ENCODE results near the gene AVP.
A peak's percentile ranks its signal among the peaks of the same experiment; 100 is the strongest.
"Not testable (repeated sequence)": the region's sequence is repeated elsewhere in the genome, so short reads cannot be mapped to it uniquely, and the experiment has no call there.

The AVP gene

GRCh38 chr20:3084283-3084985 lies at the start of gene AVP:
TSS of gene AVP (minus strand) at chr20:3084724. CDS start at chr20:3084674, 50 bp downstream.
- no peak for DNase-seq (ENCODE audit: low read depth)

- no peak for DNase-seq (ENCODE audit: low read depth)
These were observed 49.6 kb upstream of the AVP start for GRCh38 chr20:3134151-3134550.

- DNase-seq (ENCODE audit: low read depth): no peak
These were observed 48.6 kb upstream of the AVP start for GRCh38 chr20:3133155-3133554.

- no peak for DNase-seq (ENCODE audit: low read depth)
These were observed 45.6 kb upstream of the AVP start for GRCh38 chr20:3130051-3130600.

GRCh38 chr20:3129094-3129493 lies 44.6 kb upstream of the AVP start:
- DNase-seq (ENCODE audit: low read depth): no peak

- DNase-seq (ENCODE audit: low read depth): no peak
These were observed 43.9 kb upstream of the AVP start for GRCh38 chr20:3128275-3128984.

- no peak for DNase-seq (ENCODE audit: low read depth)
These were observed 42.0 kb upstream of the AVP start for GRCh38 chr20:3126527-3126859.

- DNase-seq (ENCODE audit: low read depth): not testable (repeated sequence)
These were observed 41.4 kb upstream of the AVP start for GRCh38 chr20:3125776-3126526.

- DNase-seq (ENCODE audit: low read depth): not testable (repeated sequence)
These were observed 40.4 kb upstream of the AVP start for GRCh38 chr20:3124773-3125560.

- DNase-seq (ENCODE audit: low read depth): not testable (repeated sequence)
These were observed 39.6 kb upstream of the AVP start for GRCh38 chr20:3124163-3124562.

- no peak for DNase-seq (ENCODE audit: low read depth)
These were observed 39.0 kb upstream of the AVP start for GRCh38 chr20:3123542-3123941.

- no peak for DNase-seq (ENCODE audit: low read depth)
These were observed 37.6 kb upstream of the AVP start for GRCh38 chr20:3121955-3122610.

- DNase-seq (ENCODE audit: low read depth): no peak
These were observed 36.9 kb upstream of the AVP start for GRCh38 chr20:3121271-3121911.

- no peak for DNase-seq (ENCODE audit: low read depth)
These were observed 34.5 kb upstream of the AVP start for GRCh38 chr20:3119044-3119443.

- peak; percentile 30 for DNase-seq (ENCODE audit: low read depth)
These were observed 33.4 kb upstream of the AVP start for GRCh38 chr20:3117839-3118379.

GRCh38 chr20:3116341-3116740 lies 31.8 kb upstream of the AVP start:
- no peak for DNase-seq (ENCODE audit: low read depth)

- peak; percentile 15 for DNase-seq (ENCODE audit: low read depth)
These were observed 30.9 kb upstream of the AVP start for GRCh38 chr20:3115190-3116107.

GRCh38 chr20:3111995-3112394 lies 27.5 kb upstream of the AVP start:
- no peak for DNase-seq (ENCODE audit: low read depth)

GRCh38 chr20:3111507-3111906 lies 27.0 kb upstream of the AVP start:
- DNase-seq (ENCODE audit: low read depth): no peak

Measured in HS-5 (cell line).